ENCODE results near the gene SZRD1. TPM values are rescaled to one million over a fixed set of nuclear protein-coding genes. Genes with fewer than 3 reads are reported as not detected.

The SZRD1 gene
- total and polyA plus RNA-seq, 2 donors from 2014 or later: 77.3 to 127 TPM

- Histone ChIP-seq H3K9ac (ENCODE audit: low read length in 3 of 3) (no peak overlapping the region), H3K4me1 (ENCODE audit: control insufficient read depth in 2 of 3, insufficient read depth in 2 of 3, low read depth in 1 of 3, low read length in 3 of 3) (peaks cover 0 to 7% (median 3%) of the 10 kb centered on the region in 3 donors), H3K27ac (ENCODE audit: low read depth in 2 of 2, low read length in 2 of 2) (no peak overlapping the region), H3K4me3 (ENCODE audit: low read length in 3 of 3) (no peak overlapping the region), H3K36me3 (ENCODE audit: control insufficient read depth in 2 of 3, insufficient read depth in 3 of 3, low read length in 3 of 3) (no peaks in the 10 kb centered on the region), H3K27me3 (ENCODE audit: control insufficient read depth, insufficient read depth, low read length) (no peaks in the 10 kb centered on the region), H3K9me3 (ENCODE audit: control insufficient read depth in 2 of 3, insufficient read depth in 1 of 3, low read length in 3 of 3) (no peaks in the 10 kb centered on the region)
- TF ChIP-seq CTCF (IDR thresholded peaks at IDR 0.05; ENCODE audit: borderline replicate concordance, extremely low read depth, insufficient read depth): no peak
- intact Hi-C loops (cut with DNase I): no loop called here
- no peak for DNase-seq
- FAIRE-seq: no peak
Measured at GRCh38 chr1:16321176-16321867, 45.7 kb upstream of the SZRD1 start.

GRCh38 chr1:16324456-16324890 lies 42.6 kb upstream of the SZRD1 start:
- FAIRE-seq (no peak), DNase-seq (no peak)
- no peaks in the 10 kb centered on the region for H3K27me3 ChIP-seq (ENCODE audit: control insufficient read depth, insufficient read depth, low read length)
- no peak for TF ChIP-seq CTCF (IDR thresholded peaks at IDR 0.05; ENCODE audit: borderline replicate concordance, extremely low read depth, insufficient read depth)
- H3K4me3 ChIP-seq (ENCODE audit: low read length in 3 of 3): no peak overlapping the region
- intact Hi-C loops (cut with DNase I): no loop called here
- no peak overlapping the region for H3K9ac ChIP-seq (ENCODE audit: low read length in 3 of 3)
- H3K9me3 ChIP-seq (ENCODE audit: control insufficient read depth in 2 of 3, insufficient read depth in 1 of 3, low read length in 3 of 3): no peaks in the 10 kb centered on the region
- peaks cover 0 to 7% (median 0%) of the 10 kb centered on the region in 3 donors for H3K4me1 ChIP-seq (ENCODE audit: control insufficient read depth in 2 of 3, insufficient read depth in 2 of 3, low read depth in 1 of 3, low read length in 3 of 3)
- H3K27ac ChIP-seq (ENCODE audit: low read depth in 2 of 2, low read length in 2 of 2): no peak overlapping the region
- no peaks in the 10 kb centered on the region for H3K36me3 ChIP-seq (ENCODE audit: control insufficient read depth in 2 of 3, insufficient read depth in 3 of 3, low read length in 3 of 3)

GRCh38 chr1:16326833-16327404 lies 40.1 kb upstream of the SZRD1 start:
- H3K9me3 ChIP-seq (ENCODE audit: control insufficient read depth in 2 of 3, insufficient read depth in 1 of 3, low read length in 3 of 3): no peaks in the 10 kb centered on the region

More at GRCh38 chr1:16326833-16327404, 40.1 kb upstream of the SZRD1 start:
- FAIRE-seq (no peak), DNase-seq (no peak)
- Histone ChIP-seq H3K27me3 (ENCODE audit: control insufficient read depth, insufficient read depth, low read length) (no peaks in the 10 kb centered on the region), H3K4me1 (ENCODE audit: control insufficient read depth in 2 of 3, insufficient read depth in 2 of 3, low read depth in 1 of 3, low read length in 3 of 3) (no peaks in the 10 kb centered on the region), H3K4me3 (ENCODE audit: low read length in 3 of 3) (no peak overlapping the region), H3K36me3 (ENCODE audit: control insufficient read depth in 2 of 3, insufficient read depth in 3 of 3, low read length in 3 of 3) (no peaks in the 10 kb centered on the region), H3K9ac (ENCODE audit: low read length in 3 of 3) (no peak overlapping the region), H3K27ac (ENCODE audit: low read depth in 2 of 2, low read length in 2 of 2) (no peak overlapping the region)
- intact Hi-C loops (cut with DNase I): no loop called here
- no peak for TF ChIP-seq CTCF (IDR thresholded peaks at IDR 0.05; ENCODE audit: borderline replicate concordance, extremely low read depth, insufficient read depth)
